Stimulated activated CD4-positive, alpha-beta T cell treated with anti-CD3 and anti-CD28 coated beads, TNF-alpha, amount 100 ng/mL, for 4 hours (primary cell): Measurements from ENCODE around the gene ATF3.
"Not testable (repeated sequence)": the region's sequence is repeated elsewhere in the genome, so short reads cannot be mapped to it uniquely, and the experiment has no call there.

Source experiments
- DNase-seq, 3 experiments: peaks; one replicate each; pipeline ENCODE4 v3.0.0-alpha.2; 2020; ENCODE audit warnings: low read depth in 3 of 3

ATF3 gene

GRCh38 chr1:212628046-212628445 is 19.5 kb downstream of the ATF3 start:
- no peak for DNase-seq

GRCh38 chr1:212628813-212629415 is 20.4 kb downstream of the ATF3 start:
- no peak for DNase-seq

GRCh38 chr1:212629450-212630157 is 21.0 kb downstream of the ATF3 start:
- no peak for DNase-seq

GRCh38 chr1:212630158-212630900 is 21.8 kb downstream of the ATF3 start:
- DNase-seq, result peak; percentile 32 to 43 (median 39)

- no peak for DNase-seq
These were observed 24.6 kb downstream of the ATF3 start for GRCh38 chr1:212633161-212633560.

GRCh38 chr1:212634252-212634651 is 25.7 kb downstream of the ATF3 start:
- no peak for DNase-seq

GRCh38 chr1:212635141-212635631 is 26.6 kb downstream of the ATF3 start:
- DNase-seq, result no peak

- DNase-seq, result no peak
These were observed 29.3 kb downstream of the ATF3 start for GRCh38 chr1:212637902-212638301.

- no peak for DNase-seq
These were observed 30.1 kb downstream of the ATF3 start for GRCh38 chr1:212638492-212639151.

- DNase-seq, result not testable (repeated sequence)
These were observed 31.0 kb downstream of the ATF3 start for GRCh38 chr1:212639524-212639923.

GRCh38 chr1:212640223-212640878 is 31.8 kb downstream of the ATF3 start:
- DNase-seq, result no peak

- no peak for DNase-seq
These were observed 33.4 kb downstream of the ATF3 start for GRCh38 chr1:212641956-212642355.

- DNase-seq, result no peak
These were observed 35.3 kb downstream of the ATF3 start for GRCh38 chr1:212643877-212644276.

- DNase-seq, result no peak
These were observed 36.4 kb downstream of the ATF3 start for GRCh38 chr1:212644866-212645545.

- DNase-seq, result no peak
These were observed 37.3 kb downstream of the ATF3 start for GRCh38 chr1:212645546-212646543.

- no peak for DNase-seq
These were observed 38.0 kb downstream of the ATF3 start for GRCh38 chr1:212646588-212646987.

GRCh38 chr1:212647004-212647403 is 38.4 kb downstream of the ATF3 start:
- DNase-seq, result no peak

- DNase-seq, result no peak
These were observed 39.9 kb downstream of the ATF3 start for GRCh38 chr1:212648431-212648830.

- DNase-seq, result no peak
These were observed 40.5 kb downstream of the ATF3 start for GRCh38 chr1:212649020-212649419.

- DNase-seq, result no peak
These were observed 41.7 kb downstream of the ATF3 start for GRCh38 chr1:212650228-212650627.
